ENCODE data around the gene MVB12A. TPM values are rescaled to one million over a fixed set of nuclear protein-coding genes. Genes with fewer than 3 reads are reported as not detected.

Gene MVB12A
- total and polyA plus RNA-seq, 2 of the 8 experiments (the other 6 are each of a cell fraction or from before 2014, with no cell fraction given): 37.9 to 76.6 TPM

GRCh38 chr19:17435218-17435617, 15.4 kb downstream of the MVB12A start (continued):
- TF ChIP-seq CHD7 (IDR thresholded peaks at IDR 0.05; ENCODE audit: insufficient replicate concordance, low read length): no peak
- no peak for TF ChIP-seq CEBPB (IDR thresholded peaks at IDR 0.05; ENCODE audit: low read depth, low read length)
- no peak for TF ChIP-seq RXRA (IDR thresholded peaks at IDR 0.05; ENCODE audit: insufficient read depth, low read depth, low read length)
- TF ChIP-seq KDM4A (IDR thresholded peaks at IDR 0.05; ENCODE audit: low read depth, low read length, severe bottlenecking): no peak
- TF ChIP-seq SP1 (IDR thresholded peaks at IDR 0.05; ENCODE audit: low read depth, low read length): no peak
- TF ChIP-seq TCF12 (IDR thresholded peaks at IDR 0.05; ENCODE audit: low read depth, low read length): no peak
- TF ChIP-seq, protein P1, sequence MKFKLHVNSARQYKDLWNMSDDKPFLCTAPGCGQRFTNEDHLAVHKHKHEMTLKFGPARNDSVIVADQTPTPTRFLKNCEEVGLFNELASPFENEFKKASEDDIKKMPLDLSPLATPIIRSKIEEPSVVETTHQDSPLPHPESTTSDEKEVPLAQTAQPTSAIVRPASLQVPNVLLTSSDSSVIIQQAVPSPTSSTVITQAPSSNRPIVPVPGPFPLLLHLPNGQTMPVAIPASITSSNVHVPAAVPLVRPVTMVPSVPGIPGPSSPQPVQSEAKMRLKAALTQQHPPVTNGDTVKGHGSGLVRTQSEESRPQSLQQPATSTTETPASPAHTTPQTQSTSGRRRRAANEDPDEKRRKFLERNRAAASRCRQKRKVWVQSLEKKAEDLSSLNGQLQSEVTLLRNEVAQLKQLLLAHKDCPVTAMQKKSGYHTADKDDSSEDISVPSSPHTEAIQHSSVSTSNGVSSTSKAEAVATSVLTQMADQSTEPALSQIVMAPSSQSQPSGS (IDR thresholded peaks at IDR 0.05; ENCODE audit: low read length): no peak
